DND-41 (cell line): ENCODE results near the gene ASPN.

Experiments
- ATAC-seq: fragments of 200-7000 bp; cut with Tn5 transposase; 3 replicates; pipeline ENCODE4 v1.9.1; 2021; ENCODE audit warnings: low read depth; ENCODE audit not compliant: insufficient read depth
- DNase-seq: peaks from one replicate; pipeline ENCODE4 v3.0.0-alpha.2; 2020
- H2AFZ ChIP-seq: 2 replicates; pipeline ENCODE4 v1.6.0; 2012; ENCODE audit warnings: low read depth, low read length
- H3K27ac ChIP-seq: 2 replicates; pipeline ENCODE4 v1.5.1; 2012; ENCODE audit warnings: low read length, inconsistent platforms
- H3K27me3 ChIP-seq: fragments of 200-600 bp; sonication (generic); 2 replicates; pipeline ENCODE4 v1.6.0; 2012; ENCODE audit warnings: low read length, mild to moderate bottlenecking, inconsistent platforms; ENCODE audit not compliant: insufficient read depth, poor library complexity
- H3K36me3 ChIP-seq: 2 replicates; pipeline ENCODE4 v1.5.1; 2012; ENCODE audit warnings: low read length, inconsistent platforms; ENCODE audit not compliant: insufficient read depth
- H3K4me1 ChIP-seq: 2 replicates; pipeline ENCODE4 v1.5.1; 2012; ENCODE audit warnings: mild to moderate bottlenecking, low read length; ENCODE audit not compliant: insufficient read depth
- H3K4me2 ChIP-seq: 2 replicates; pipeline ENCODE4 v1.6.0; 2012; ENCODE audit warnings: mild to moderate bottlenecking, moderate library complexity, low read length, inconsistent platforms; ENCODE audit not compliant: insufficient read depth
- H3K4me3 ChIP-seq, 2 experiments: fragments of 200-600 bp in 1 of 2; shearing (Covaris generic) in 1 of 2; 2 replicates each; pipeline ENCODE4 v1.5.1; 2012 to 2016; ENCODE audit warnings: inconsistent platforms in 2 of 2, low read length in 2 of 2, mild to moderate bottlenecking in 2 of 2, low read depth in 1 of 2, moderate library complexity in 1 of 2
- H3K79me2 ChIP-seq: 2 replicates; pipeline ENCODE4 v1.6.0; 2012; ENCODE audit warnings: low read length, inconsistent platforms; ENCODE audit not compliant: insufficient read depth
- H3K9ac ChIP-seq: 2 replicates; pipeline ENCODE4 v1.6.0; 2012; ENCODE audit warnings: low read depth, mild to moderate bottlenecking, inconsistent platforms, low read length, moderate library complexity
- H3K9me3 ChIP-seq: 2 replicates; pipeline ENCODE4 v1.5.1; 2012; ENCODE audit warnings: low read length, moderate library complexity, mild to moderate bottlenecking, inconsistent platforms; ENCODE audit not compliant: insufficient read depth, severe bottlenecking
- H4K20me1 ChIP-seq: 2 replicates; pipeline ENCODE4 v1.6.0; 2012; ENCODE audit warnings: low read length; ENCODE audit not compliant: insufficient read depth
- EZH2 ChIP-seq: IDR thresholded peaks from 3 replicates; pipeline ENCODE4 v1.6.1; 2012; ENCODE audit warnings: borderline replicate concordance, low read depth, mild to moderate bottlenecking, moderate library complexity, low read length, inconsistent platforms; ENCODE audit not compliant: severe bottlenecking
- TF ChIP-seq, protein P1 (sequence below): IDR thresholded peaks from 2 replicates; pipeline ENCODE4 v1.5.1; 2012; ENCODE audit warnings: borderline replicate concordance, low read length, moderate library complexity, mild to moderate bottlenecking; ENCODE audit not compliant: poor library complexity, severe bottlenecking; ENCODE audit errors: extremely low read depth

Gene ASPN

DNA sequence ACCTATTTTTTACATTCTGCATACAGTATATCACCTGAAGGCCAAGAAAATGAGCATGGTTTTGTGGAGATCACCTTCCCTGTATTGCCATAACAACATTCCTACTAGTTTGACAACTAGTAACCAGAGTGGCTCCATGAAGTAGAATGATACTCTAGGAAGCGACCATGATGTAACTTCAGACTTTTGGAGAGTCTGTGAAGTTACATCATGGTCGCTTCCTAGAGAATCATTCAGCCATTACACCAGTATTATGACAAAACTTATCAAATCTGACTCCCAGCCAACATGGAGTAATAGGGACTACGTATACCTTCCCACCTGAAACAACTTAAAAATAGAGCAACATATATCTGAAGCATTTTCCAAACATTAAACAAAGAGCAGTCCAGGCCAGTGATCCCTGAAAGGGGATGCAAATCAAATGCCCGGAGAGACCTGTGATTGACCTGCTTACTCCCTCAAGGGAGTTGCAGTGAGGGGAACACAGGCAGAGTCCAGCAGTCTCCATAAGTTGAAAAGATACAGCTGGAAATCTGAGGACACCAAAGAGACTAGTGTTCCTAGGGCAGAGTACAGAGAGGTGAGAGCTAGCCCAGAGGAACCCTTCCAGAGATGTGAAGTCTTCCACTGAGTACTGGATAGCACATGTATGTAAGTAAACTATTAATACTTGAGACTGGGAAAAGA, 45.7 kb upstream of the ASPN start:
- TF ChIP-seq, protein P1, sequence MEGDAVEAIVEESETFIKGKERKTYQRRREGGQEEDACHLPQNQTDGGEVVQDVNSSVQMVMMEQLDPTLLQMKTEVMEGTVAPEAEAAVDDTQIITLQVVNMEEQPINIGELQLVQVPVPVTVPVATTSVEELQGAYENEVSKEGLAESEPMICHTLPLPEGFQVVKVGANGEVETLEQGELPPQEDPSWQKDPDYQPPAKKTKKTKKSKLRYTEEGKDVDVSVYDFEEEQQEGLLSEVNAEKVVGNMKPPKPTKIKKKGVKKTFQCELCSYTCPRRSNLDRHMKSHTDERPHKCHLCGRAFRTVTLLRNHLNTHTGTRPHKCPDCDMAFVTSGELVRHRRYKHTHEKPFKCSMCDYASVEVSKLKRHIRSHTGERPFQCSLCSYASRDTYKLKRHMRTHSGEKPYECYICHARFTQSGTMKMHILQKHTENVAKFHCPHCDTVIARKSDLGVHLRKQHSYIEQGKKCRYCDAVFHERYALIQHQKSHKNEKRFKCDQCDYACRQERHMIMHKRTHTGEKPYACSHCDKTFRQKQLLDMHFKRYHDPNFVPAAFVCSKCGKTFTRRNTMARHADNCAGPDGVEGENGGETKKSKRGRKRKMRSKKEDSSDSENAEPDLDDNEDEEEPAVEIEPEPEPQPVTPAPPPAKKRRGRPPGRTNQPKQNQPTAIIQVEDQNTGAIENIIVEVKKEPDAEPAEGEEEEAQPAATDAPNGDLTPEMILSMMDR, result no peak
- TF ChIP-seq EZH2, result no peak
- H3K4me1 ChIP-seq, result no peaks in the 10 kb centered on the region

GRCh38 chr9:92527291-92527828, 45.1 kb upstream of the ASPN start:
- no peaks in the 10 kb centered on the region for H4K20me1 ChIP-seq
- ATAC-seq (no peak), DNase-seq (no peak)
- H3K4me1 ChIP-seq, result no peaks in the 10 kb centered on the region
- no peak overlapping the region for H3K27ac ChIP-seq
- no peaks in the 10 kb centered on the region for H3K36me3 ChIP-seq
- TF ChIP-seq EZH2, result no peak
- TF ChIP-seq, protein P1, result no peak
- no peaks in the 10 kb centered on the region for H3K79me2 ChIP-seq
- no peak overlapping the region for H3K4me2 ChIP-seq
- H2AFZ ChIP-seq, result no peak overlapping the region
- H3K9ac ChIP-seq, result no peak overlapping the region
- no peaks in the 10 kb centered on the region for H3K9me3 ChIP-seq
- H3K27me3 ChIP-seq, result no peaks in the 10 kb centered on the region
- H3K4me3 ChIP-seq, result no peak overlapping the region

More for the DNA sequence above, 45.7 kb upstream of the ASPN start:
- Histone ChIP-seq H3K27ac (no peak overlapping the region), H3K9me3 (no peaks in the 10 kb centered on the region), H3K4me2 (no peak overlapping the region), H3K4me3 (no peak overlapping the region), H3K79me2 (no peaks in the 10 kb centered on the region), H3K36me3 (no peaks in the 10 kb centered on the region), H2AFZ (no peak overlapping the region), H3K9ac (no peak overlapping the region), H4K20me1 (no peaks in the 10 kb centered on the region), H3K27me3 (no peaks in the 10 kb centered on the region)
- ATAC-seq (no peak), DNase-seq (no peak)

GRCh38 chr9:92525306-92525705, 43.0 kb upstream of the ASPN start:
- no peak overlapping the region for H3K27ac ChIP-seq
- H3K36me3 ChIP-seq, result no peaks in the 10 kb centered on the region
- TF ChIP-seq, protein P1, result no peak
- no peak for TF ChIP-seq EZH2
- no peaks in the 10 kb centered on the region for H3K9me3 ChIP-seq
- H2AFZ ChIP-seq, result no peak overlapping the region
- no peak overlapping the region for H3K4me2 ChIP-seq
- no peak for ATAC-seq
- no peak overlapping the region for H3K9ac ChIP-seq
- no peaks in the 10 kb centered on the region for H3K4me1 ChIP-seq
- H4K20me1 ChIP-seq, result no peaks in the 10 kb centered on the region
- H3K4me3 ChIP-seq, result no peak overlapping the region
- H3K79me2 ChIP-seq, result no peaks in the 10 kb centered on the region
- no peak for DNase-seq
- no peaks in the 10 kb centered on the region for H3K27me3 ChIP-seq
